Fibroblast of lung (primary cell): ENCODE data around the gene KCMF1.

Experiments
- CTCF ChIP-seq, 2 donors: IDR thresholded peaks in 1 of 2; conservative IDR thresholded peaks in 1 of 2; 1 replicate in 1 of 2; 2 replicates in 1 of 2; pipeline ENCODE4 v1.5.1; 2011 to 2012; ENCODE audit warnings: low read length in 2 of 2, control low read depth in 1 of 2, inconsistent platforms in 1 of 2, low read depth in 1 of 2, mild to moderate bottlenecking in 1 of 2
- EZH2 ChIP-seq: IDR thresholded peaks from 2 replicates; pipeline ENCODE4 v1.5.1; 2012; ENCODE audit warnings: low read length, control low read depth, mild to moderate bottlenecking; ENCODE audit errors: missing control alignments

GRCh38 chr2:85083092-85083491, 112.1 kb downstream of the KCMF1 start:
- TF ChIP-seq CTCF (conservative IDR thresholded peaks at IDR 0.05 in 1 of 2, IDR thresholded peaks at IDR 0.05 in 1 of 2; ENCODE audit: low read depth in 1 of 2, low read length in 2 of 2): no peak
- no peak for TF ChIP-seq EZH2
